Measurements from ENCODE around the gene MACIR. TPM values are rescaled to one million over a fixed set of nuclear protein-coding genes. Genes with fewer than 3 reads are reported as not detected.
A peak's percentile ranks its signal among the peaks of the same experiment; 100 is the strongest.

MACIR gene
- polyA plus RNA-seq, 3 donors, result 1.2 to 1.9 (median 1.9) TPM

GRCh38 chr5:103224894-103225246 is 33.7 kb upstream of the MACIR start:
- intact Hi-C loops (cut with micrococcal nuclease), result no loop called here
- peaks cover 11% of the 10 kb centered on the region for H3K4me1 Mint-ChIP-seq
- H3K27ac ChIP-seq (ENCODE audit: low read depth in 1 of 2, low read length in 2 of 2), result no peak overlapping the region
- H3K36me3 ChIP-seq (replicated peaks in 1 of 2; ENCODE audit: control insufficient read depth in 1 of 2, insufficient read depth in 2 of 2, low read length in 2 of 2), result no peaks in the 10 kb centered on the region
- no peaks in the 10 kb centered on the region for H4K20me1 ChIP-seq (ENCODE audit: insufficient read depth, low read length)
- peaks cover 0 to 3% (median 0%) of the 10 kb centered on the region in 7 donors for H3K9me3 Mint-ChIP-seq
- no CpG with 5 or more reads among the region's 5 CpGs for WGBS (ENCODE audit: insufficient coverage)
- H3K27me3 Mint-ChIP-seq (ENCODE audit: low read depth in 3 of 3), result no peaks in the 10 kb centered on the region
- no peak overlapping the region for H3K4me3 Mint-ChIP-seq
- H3K4me3 ChIP-seq (replicated peaks in 1 of 3; ENCODE audit: low read depth in 2 of 3, low read length in 3 of 3), result no peak overlapping the region
- no peaks in the 10 kb centered on the region for H3K9me3 ChIP-seq (replicated peaks in 1 of 2; ENCODE audit: control insufficient read depth in 1 of 2, insufficient read depth in 1 of 2, low read length in 2 of 2)
- H3K4me2 ChIP-seq (replicated peaks; ENCODE audit: extremely low read depth, low read length, poor library complexity, severe bottlenecking), result no peak overlapping the region
- no peak overlapping the region for H3K9ac ChIP-seq (ENCODE audit: insufficient read depth, low read length, poor library complexity, severe bottlenecking)
- H3K27ac Mint-ChIP-seq, result no peak overlapping the region
- no peaks in the 10 kb centered on the region for H3K79me2 ChIP-seq (ENCODE audit: insufficient read depth, low read length)
- H3K27me3 ChIP-seq (ENCODE audit: control insufficient read depth in 2 of 2, insufficient read depth in 2 of 2, low read length in 2 of 2), result no peaks in the 10 kb centered on the region
- DNase-seq, result no peak
- no peaks in the 10 kb centered on the region for H3K36me3 Mint-ChIP-seq
- H2AFZ ChIP-seq (ENCODE audit: insufficient read depth, low read depth, low read length, poor library complexity, severe bottlenecking), result no peak overlapping the region
- peaks cover 3 to 4% of the 10 kb centered on the region in 2 donors for H3K4me1 ChIP-seq (ENCODE audit: control insufficient read depth in 1 of 2, insufficient read depth in 2 of 2, low read length in 2 of 2)
- peak; percentile 38 for TF ChIP-seq CTCF (IDR thresholded peaks at IDR 0.05)

- Histone ChIP-seq H3K4me1 (ENCODE audit: control insufficient read depth in 1 of 2, insufficient read depth in 2 of 2, low read length in 2 of 2) (peaks cover 3 to 4% of the 10 kb centered on the region in 2 donors), H4K20me1 (ENCODE audit: insufficient read depth, low read length) (no peaks in the 10 kb centered on the region), H3K4me3 (replicated peaks in 1 of 3; ENCODE audit: low read depth in 2 of 3, low read length in 3 of 3) (no peak overlapping the region), H3K4me2 (replicated peaks; ENCODE audit: extremely low read depth, low read length, poor library complexity, severe bottlenecking) (no peak overlapping the region), H3K9me3 (replicated peaks in 1 of 2; ENCODE audit: control insufficient read depth in 1 of 2, insufficient read depth in 1 of 2, low read length in 2 of 2) (no peaks in the 10 kb centered on the region), H3K9ac (ENCODE audit: insufficient read depth, low read length, poor library complexity, severe bottlenecking) (no peak overlapping the region), H2AFZ (ENCODE audit: insufficient read depth, low read depth, low read length, poor library complexity, severe bottlenecking) (no peak overlapping the region), H3K36me3 (replicated peaks in 1 of 2; ENCODE audit: control insufficient read depth in 1 of 2, insufficient read depth in 2 of 2, low read length in 2 of 2) (no peaks in the 10 kb centered on the region), H3K27ac (ENCODE audit: low read depth in 1 of 2, low read length in 2 of 2) (no peak overlapping the region), H3K27me3 (ENCODE audit: control insufficient read depth in 2 of 2, insufficient read depth in 2 of 2, low read length in 2 of 2) (no peaks in the 10 kb centered on the region), H3K79me2 (ENCODE audit: insufficient read depth, low read length) (no peaks in the 10 kb centered on the region)
- no peak for TF ChIP-seq CTCF (IDR thresholded peaks at IDR 0.05)
- H3K36me3 Mint-ChIP-seq, result no peaks in the 10 kb centered on the region
- no CpG with 5 or more reads among the region's 5 CpGs for WGBS (ENCODE audit: insufficient coverage)
- no peak overlapping the region for H3K4me3 Mint-ChIP-seq
- H3K4me1 Mint-ChIP-seq, result peaks cover 17% of the 10 kb centered on the region
- intact Hi-C loops (cut with micrococcal nuclease), result no loop called here
- no peak overlapping the region for H3K27ac Mint-ChIP-seq
- DNase-seq, result no peak
- no peaks in the 10 kb centered on the region for H3K27me3 Mint-ChIP-seq (ENCODE audit: low read depth in 3 of 3)
- H3K9me3 Mint-ChIP-seq, result peaks cover 0 to 3% (median 0%) of the 10 kb centered on the region in 7 donors
These were observed 30.5 kb upstream of the MACIR start for GRCh38 chr5:103228061-103228460.
